Thyroid gland (tissue), 4 donors: Measurements from ENCODE around the gene RNF167.

Experiments used
- POLR2A ChIP-seq, 2 donors: fragments of 450-650 bp; IDR thresholded peaks; one replicate each; pipeline ENCODE4 v1.6.1; 2017; ENCODE audit warnings: antibody characterized with exemption in 2 of 2, mild to moderate bottlenecking in 2 of 2, moderate library complexity in 1 of 2
- TF ChIP-seq, protein P1 (sequence below), 6 experiments: fragments of 200-600 bp in 3 of 6; fragments of 450-650 bp in 3 of 6; sonication (generic) in 3 of 6; IDR thresholded peaks; one replicate each; pipeline ENCODE4 v1.5.1; 2016 to 2019; ENCODE audit warnings: antibody characterized with exemption in 6 of 6, mild to moderate bottlenecking in 2 of 6, inconsistent platforms in 1 of 6, moderate library complexity in 1 of 6

DNA sequence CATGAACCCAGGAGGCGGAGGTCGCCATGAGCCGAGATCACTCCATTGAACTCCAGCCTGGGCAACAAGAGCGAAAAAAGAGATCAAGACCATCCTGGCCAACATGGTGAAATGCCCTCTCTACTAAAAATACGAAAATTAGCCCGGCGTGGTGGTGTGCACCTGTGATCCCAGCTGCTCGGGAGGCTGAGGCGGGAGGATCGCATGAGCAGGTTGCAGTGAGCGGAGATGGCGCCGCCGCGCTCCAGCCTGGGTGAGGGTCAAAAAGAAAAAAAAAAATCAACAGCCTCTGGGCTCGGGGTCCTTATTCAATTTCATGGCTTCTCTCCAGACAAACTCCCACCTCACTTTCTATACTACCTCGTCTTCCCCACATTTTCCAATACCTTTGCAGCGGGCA lies 11.2 kb upstream of the RNF167 start:
- TF ChIP-seq POLR2A (IDR thresholded peaks at IDR 0.05) = no peak
- TF ChIP-seq, protein P1, sequence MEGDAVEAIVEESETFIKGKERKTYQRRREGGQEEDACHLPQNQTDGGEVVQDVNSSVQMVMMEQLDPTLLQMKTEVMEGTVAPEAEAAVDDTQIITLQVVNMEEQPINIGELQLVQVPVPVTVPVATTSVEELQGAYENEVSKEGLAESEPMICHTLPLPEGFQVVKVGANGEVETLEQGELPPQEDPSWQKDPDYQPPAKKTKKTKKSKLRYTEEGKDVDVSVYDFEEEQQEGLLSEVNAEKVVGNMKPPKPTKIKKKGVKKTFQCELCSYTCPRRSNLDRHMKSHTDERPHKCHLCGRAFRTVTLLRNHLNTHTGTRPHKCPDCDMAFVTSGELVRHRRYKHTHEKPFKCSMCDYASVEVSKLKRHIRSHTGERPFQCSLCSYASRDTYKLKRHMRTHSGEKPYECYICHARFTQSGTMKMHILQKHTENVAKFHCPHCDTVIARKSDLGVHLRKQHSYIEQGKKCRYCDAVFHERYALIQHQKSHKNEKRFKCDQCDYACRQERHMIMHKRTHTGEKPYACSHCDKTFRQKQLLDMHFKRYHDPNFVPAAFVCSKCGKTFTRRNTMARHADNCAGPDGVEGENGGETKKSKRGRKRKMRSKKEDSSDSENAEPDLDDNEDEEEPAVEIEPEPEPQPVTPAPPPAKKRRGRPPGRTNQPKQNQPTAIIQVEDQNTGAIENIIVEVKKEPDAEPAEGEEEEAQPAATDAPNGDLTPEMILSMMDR (IDR thresholded peaks at IDR 0.05) = no peak
